A673 (cell line): ENCODE data around the gene ANKRD34A. TPM values are rescaled to one million over a fixed set of nuclear protein-coding genes. Genes with fewer than 3 reads are reported as not detected.

Source experiments
- BruUV-seq: library from RNA; stranded (reverse); fragments of 400-500 nt; replicated peaks from 2 replicates; lab custom pipeline; 2021; lab: Mats Ljungman, UMichigan
- CTCF ChIA-PET: fragments of 300-600 bp; sonication (Branson Sonifier 250); formaldehyde crosslinking; loops from one replicate; lab custom pipeline; 2022; ENCODE audit warnings: antibody characterized with exemption; lab: Charles Lee
- POLR2A ChIA-PET: fragments of 300-600 bp; sonication (Branson Sonifier 250); formaldehyde crosslinking; loops from one replicate; lab custom pipeline; 2022; ENCODE audit warnings: antibody characterized with exemption; ENCODE audit not compliant: low non-redundant PET; lab: Charles Lee
- DNase-seq: peaks from one replicate; pipeline ENCODE4 v3.0.0-alpha.2; 2015; ENCODE audit warnings: low spot score
- H3K27ac ChIP-seq: fragments of 200-600 bp; sonication (generic); 2 replicates; pipeline ENCODE4 v1.5.1; 2016; ENCODE audit warnings: mixed run types, low read depth, mild to moderate bottlenecking, mixed read lengths, antibody characterized with exemption, low read length; ENCODE audit not compliant: poor library complexity, severe bottlenecking
- H3K27me3 ChIP-seq: fragments of 200-600 bp; sonication (generic); replicated peaks from 2 replicates; pipeline ENCODE4 v1.6.1; 2017; ENCODE audit warnings: mixed run types, low read depth, mild to moderate bottlenecking, mixed read lengths, antibody characterized with exemption, low read length; ENCODE audit not compliant: insufficient read depth, poor library complexity
- H3K36me3 ChIP-seq: fragments of 200-600 bp; sonication (generic); 2 replicates; pipeline ENCODE4 v1.6.1; 2016; ENCODE audit warnings: mixed run types, mild to moderate bottlenecking, mixed read lengths, antibody characterized with exemption, low read length; ENCODE audit not compliant: insufficient read depth, poor library complexity, severe bottlenecking
- H3K4me1 ChIP-seq: fragments of 200-600 bp; sonication (generic); 2 replicates; pipeline ENCODE4 v1.6.1; 2017; ENCODE audit warnings: mixed run types, mild to moderate bottlenecking, mixed read lengths, antibody characterized with exemption, low read length; ENCODE audit not compliant: insufficient read depth, poor library complexity, severe bottlenecking
- H3K4me3 ChIP-seq: fragments of 200-600 bp; sonication (generic); 2 replicates; pipeline ENCODE4 v1.5.1; 2016; ENCODE audit warnings: low read depth, mixed run types, mild to moderate bottlenecking, mixed read lengths, low read length; ENCODE audit not compliant: poor library complexity, severe bottlenecking
- H3K9me3 ChIP-seq: fragments of 200-600 bp; sonication (generic); 2 replicates; pipeline ENCODE4 v1.6.1; 2016; ENCODE audit warnings: mixed run types, low read depth, mild to moderate bottlenecking, mixed read lengths, antibody characterized with exemption, low read length; ENCODE audit not compliant: poor library complexity, severe bottlenecking
- CTCF ChIP-seq: fragments of 300-800, 200-600 bp; sonication (generic); conservative IDR thresholded peaks from 2 replicates; pipeline ENCODE4 v1.5.1; 2017; ENCODE audit warnings: low read depth, mild to moderate bottlenecking, antibody characterized with exemption, low read length, moderate library complexity, mixed read lengths
- EZH2 ChIP-seq: fragments of 200-600 bp; sonication (generic); IDR thresholded peaks from 2 replicates; pipeline ENCODE4 v1.6.1; 2017; ENCODE audit warnings: borderline replicate concordance, low read depth, mild to moderate bottlenecking, mixed read lengths, antibody characterized with exemption, low read length; ENCODE audit not compliant: poor library complexity, severe bottlenecking
- intact Hi-C: fragments of 100-400 bp; cut with micrococcal nuclease; formaldehyde crosslinking; loops from one replicate; pipeline ENCODE4 v1.10.0; 2022; ENCODE audit not compliant: unreplicated experiment
- total RNA-seq: library from RNA; stranded (reverse); gene quantifications from 2 replicates; pipeline ENCODE4 v1.2.3, GENCODE V29; 2021

ANKRD34A gene
- total RNA-seq, 1 experiment from 2014 or later: 1.6 TPM

GRCh38 chr1:145946477-145946986 lies 17.8 kb downstream of the ANKRD34A start:
- POLR2A ChIA-PET: no interaction called here

GRCh38 chr1:145944532-145944931 lies 19.8 kb downstream of the ANKRD34A start:
- Histone ChIP-seq H3K4me1 (no peaks in the 10 kb centered on the region), H3K27ac (no peak overlapping the region), H3K4me3 (no peak overlapping the region), H3K36me3 (peaks cover 18% of the 10 kb centered on the region), H3K9me3 (no peaks in the 10 kb centered on the region), H3K27me3 (no peaks in the 10 kb centered on the region)
- BruUV-seq: no TSS peak
- DNase-seq: no peak
- no peak for TF ChIP-seq CTCF
- no peak for TF ChIP-seq EZH2
- intact Hi-C loops: no loop called here
- POLR2A ChIA-PET: no interaction called here
- CTCF ChIA-PET: no interaction called here

More at GRCh38 chr1:145946477-145946986, 17.8 kb downstream of the ANKRD34A start:
- H3K36me3 ChIP-seq: peaks cover 16% of the 10 kb centered on the region
- intact Hi-C loops: no loop called here
- no peaks in the 10 kb centered on the region for H3K4me1 ChIP-seq
- TSS peak; percentile 11 for BruUV-seq
- no peaks in the 10 kb centered on the region for H3K27me3 ChIP-seq
- no peak for DNase-seq
- no peak overlapping the region for H3K27ac ChIP-seq
- no peak for TF ChIP-seq CTCF
- TF ChIP-seq EZH2: no peak
- no peak overlapping the region for H3K4me3 ChIP-seq
- CTCF ChIA-PET: no interaction called here
- no peaks in the 10 kb centered on the region for H3K9me3 ChIP-seq

DNA sequence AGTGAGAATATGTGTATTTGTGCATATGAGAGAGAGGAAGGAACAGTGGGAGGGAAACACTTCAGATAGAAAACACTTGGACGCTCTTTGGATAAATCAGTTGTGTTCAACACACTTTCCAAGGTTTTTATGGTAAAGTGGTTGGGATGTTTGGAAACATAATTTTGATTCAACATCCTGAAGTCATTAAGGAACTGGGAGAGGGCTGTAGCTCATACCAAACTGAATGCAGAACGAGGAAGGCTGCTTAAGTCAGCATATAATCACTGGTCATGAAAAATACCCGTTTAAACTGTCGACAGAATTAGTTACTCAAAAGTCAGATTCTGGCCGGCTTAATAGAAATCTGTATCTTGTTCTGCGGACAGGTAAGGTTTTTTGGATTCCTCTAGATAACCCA lies 21.5 kb downstream of the ANKRD34A start:
- intact Hi-C loops: no loop called here
- DNase-seq: no peak
- CTCF ChIA-PET: no interaction called here
- POLR2A ChIA-PET: no interaction called here
- TF ChIP-seq CTCF: no peak
- no peak for TF ChIP-seq EZH2
- no peaks in the 10 kb centered on the region for H3K27me3 ChIP-seq
- no TSS peak for BruUV-seq
- H3K27ac ChIP-seq: no peak overlapping the region
- no peaks in the 10 kb centered on the region for H3K4me1 ChIP-seq
- no peak overlapping the region for H3K4me3 ChIP-seq
- peaks cover 18% of the 10 kb centered on the region for H3K36me3 ChIP-seq
- H3K9me3 ChIP-seq: no peaks in the 10 kb centered on the region
